NCI-H748 treated with DMSO at 0.1 percent for 48 hours (cell line): Measurements from ENCODE around the gene SLC22A2.
"Not testable (repeated sequence)": the region's sequence is repeated elsewhere in the genome, so short reads cannot be mapped to it uniquely, and the experiment has no call there.

ENCODE experiments used
- DNase-seq: peaks from one replicate; lab custom pipeline; 2025; lab: John Stamatoyannopoulos, UW

SLC22A2 gene

DNA sequence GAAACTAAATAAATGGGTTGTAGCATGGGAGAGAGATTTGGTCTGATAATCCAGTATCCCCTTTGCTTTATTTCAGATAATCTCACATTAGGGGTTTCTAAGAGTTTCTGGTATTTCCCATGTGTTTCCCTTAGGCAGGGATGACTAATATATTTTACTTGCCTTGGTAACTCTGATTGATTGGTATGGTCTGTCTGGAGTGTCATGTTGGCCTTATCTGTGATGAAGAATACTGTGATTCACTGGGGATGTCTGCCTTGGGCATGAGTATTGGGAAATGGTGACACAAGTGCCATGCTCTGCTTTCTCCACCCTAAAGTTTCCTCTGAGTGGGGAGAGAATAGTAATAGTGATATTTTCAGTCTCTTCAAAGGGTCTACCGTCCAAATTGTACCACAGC is 10.1 kb downstream of the SLC22A2 start:
- no peak for DNase-seq

DNA sequence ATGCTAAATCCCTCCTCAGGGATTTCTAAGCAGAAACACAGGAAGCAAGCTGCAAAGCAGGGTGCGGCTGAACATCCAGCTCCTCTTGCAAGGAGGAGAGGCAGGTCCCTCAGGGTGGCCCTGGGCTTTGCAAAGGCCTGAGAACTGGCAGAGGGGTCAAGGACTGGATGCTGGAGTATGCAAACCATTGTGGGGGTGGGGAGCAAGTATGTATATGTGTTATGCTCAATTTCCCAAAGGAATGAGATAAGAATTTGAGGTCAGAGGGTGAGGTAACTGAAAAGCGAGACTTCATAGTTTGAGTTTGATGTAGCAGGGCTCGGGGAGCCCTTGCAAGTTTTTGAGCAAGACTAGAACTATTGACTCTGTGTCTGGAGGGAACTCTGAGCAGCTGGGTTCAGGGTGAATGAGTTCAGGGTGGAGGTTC is 11.2 kb downstream of the SLC22A2 start:
- no peak for DNase-seq

GRCh38 chr6:160240691-160241084 is 17.9 kb downstream of the SLC22A2 start:
- DNase-seq, result no peak

DNA sequence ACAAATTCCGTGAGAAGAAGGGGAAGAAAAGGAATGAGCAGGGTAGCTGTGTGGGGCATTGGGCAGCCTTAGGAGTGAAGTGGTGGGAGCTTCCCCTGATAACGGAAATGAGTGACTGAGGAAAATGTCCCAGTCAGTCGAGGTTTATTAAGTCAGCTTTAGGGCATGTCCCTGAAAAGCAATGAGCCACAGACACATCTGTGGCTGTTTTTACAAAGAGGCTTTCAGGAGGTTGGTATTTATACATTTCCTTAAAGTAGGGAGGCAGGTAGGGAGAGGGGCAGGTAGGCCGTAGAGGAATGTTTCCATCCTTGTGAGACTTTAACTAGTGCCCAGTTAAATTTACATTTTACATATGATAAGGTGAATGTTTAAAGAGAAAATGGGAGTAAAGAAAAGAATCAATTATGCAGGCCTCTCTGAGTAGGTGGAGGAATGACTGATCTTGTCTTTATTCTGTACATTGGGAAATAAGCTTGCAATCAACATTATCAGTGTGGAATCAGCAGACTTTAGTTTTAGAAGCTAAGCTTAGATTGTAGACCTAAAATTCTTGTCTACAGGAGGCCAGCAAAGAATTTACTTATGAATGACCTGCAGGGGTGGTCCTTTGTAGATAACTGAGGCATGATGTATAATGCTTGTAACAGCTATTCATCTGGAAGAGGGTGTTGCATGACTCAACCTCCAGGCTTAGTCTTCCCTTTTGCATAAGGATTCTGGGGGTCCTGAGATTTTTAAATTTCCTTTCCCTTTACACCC is 18.5 kb downstream of the SLC22A2 start:
- DNase-seq, result no peak

GRCh38 chr6:160238761-160239751 is 19.6 kb downstream of the SLC22A2 start:
- no peak for DNase-seq

- DNase-seq, result no peak
Observed at GRCh38 chr6:160238278-160238711, 20.3 kb downstream of the SLC22A2 start.

GRCh38 chr6:160237597-160238275 is 20.9 kb downstream of the SLC22A2 start:
- DNase-seq, result not testable (repeated sequence)

DNA sequence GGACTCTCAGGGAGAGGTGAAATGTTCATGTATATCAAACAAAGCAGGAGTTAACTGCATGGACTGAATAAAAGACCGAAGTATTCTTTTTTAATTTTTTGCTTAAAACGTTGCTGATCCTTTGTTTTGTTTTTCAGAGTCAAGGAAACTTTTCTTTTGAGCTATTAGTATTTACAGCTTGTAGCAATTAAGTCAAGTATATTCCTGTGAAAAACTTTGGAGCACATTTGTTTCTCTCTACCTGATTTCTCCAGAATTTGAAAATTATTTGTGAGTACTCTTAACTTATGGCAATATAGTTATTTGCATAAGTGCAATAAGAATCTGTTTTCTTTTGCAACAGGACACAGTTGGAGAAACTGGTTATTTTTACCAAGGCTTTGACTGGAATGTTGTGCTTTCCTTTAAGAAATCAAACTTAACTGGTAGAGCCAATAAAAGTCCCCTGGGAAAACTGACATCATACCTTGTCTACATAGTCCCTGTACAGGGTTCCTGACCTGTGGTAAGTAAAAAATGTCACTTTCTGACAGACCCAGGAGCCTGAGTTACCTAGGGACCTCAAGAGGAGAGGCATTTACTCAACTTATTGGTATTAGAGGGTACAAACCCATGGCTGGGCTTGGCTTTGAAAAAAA is 22.3 kb downstream of the SLC22A2 start:
- not testable (repeated sequence) for DNase-seq

DNA sequence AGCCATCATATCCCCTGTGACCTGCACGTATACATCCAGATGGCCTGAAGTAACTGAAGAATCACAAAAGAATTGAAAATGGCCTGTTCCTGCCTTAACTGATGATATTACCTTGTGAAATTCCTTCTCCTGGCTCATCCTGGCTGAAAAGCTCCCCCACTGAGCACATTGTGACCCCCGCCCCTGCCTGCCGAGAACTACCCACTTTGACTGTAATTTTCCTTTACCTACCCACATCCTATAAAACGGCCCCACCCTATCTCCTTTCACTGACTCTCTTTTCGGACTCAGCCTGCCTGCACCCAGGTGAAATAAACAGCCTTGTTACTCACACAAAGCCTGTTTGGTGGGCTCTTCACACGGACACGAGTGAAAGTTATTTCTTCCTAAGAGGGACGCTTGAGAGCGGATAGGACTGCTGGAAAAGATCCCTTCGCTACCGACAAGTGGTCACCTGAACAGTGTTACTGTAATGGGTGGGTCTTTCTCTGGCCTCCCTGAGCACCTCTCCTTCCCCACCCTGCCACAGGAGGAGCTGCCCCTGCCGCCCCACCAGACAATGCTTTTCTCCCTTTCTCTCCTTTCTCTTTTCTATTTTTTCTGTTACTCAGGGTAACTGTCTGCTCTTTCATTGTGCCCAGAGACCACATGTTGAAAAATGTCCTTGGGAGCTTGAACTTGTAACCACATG is 24.5 kb downstream of the SLC22A2 start:
- not testable (repeated sequence) for DNase-seq

DNA sequence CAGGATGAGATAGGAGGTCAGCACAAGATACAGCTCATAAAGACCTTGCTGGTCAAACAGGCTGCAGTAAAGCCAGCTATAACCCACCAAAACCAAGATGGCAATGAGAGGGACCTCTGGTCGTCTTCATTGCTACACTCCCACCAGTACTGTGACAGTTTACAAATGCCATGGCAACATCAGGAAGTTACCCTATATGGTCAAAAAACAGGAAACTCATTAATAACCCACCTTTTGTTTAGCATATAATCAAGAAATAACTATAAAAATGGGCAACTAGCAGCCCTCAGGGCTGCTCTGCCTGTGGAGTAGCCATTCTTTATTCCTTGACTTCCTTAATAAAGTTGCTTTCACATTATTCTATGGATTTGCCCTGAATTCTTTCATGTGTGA is 30.9 kb downstream of the SLC22A2 start:
- no peak for DNase-seq

DNA sequence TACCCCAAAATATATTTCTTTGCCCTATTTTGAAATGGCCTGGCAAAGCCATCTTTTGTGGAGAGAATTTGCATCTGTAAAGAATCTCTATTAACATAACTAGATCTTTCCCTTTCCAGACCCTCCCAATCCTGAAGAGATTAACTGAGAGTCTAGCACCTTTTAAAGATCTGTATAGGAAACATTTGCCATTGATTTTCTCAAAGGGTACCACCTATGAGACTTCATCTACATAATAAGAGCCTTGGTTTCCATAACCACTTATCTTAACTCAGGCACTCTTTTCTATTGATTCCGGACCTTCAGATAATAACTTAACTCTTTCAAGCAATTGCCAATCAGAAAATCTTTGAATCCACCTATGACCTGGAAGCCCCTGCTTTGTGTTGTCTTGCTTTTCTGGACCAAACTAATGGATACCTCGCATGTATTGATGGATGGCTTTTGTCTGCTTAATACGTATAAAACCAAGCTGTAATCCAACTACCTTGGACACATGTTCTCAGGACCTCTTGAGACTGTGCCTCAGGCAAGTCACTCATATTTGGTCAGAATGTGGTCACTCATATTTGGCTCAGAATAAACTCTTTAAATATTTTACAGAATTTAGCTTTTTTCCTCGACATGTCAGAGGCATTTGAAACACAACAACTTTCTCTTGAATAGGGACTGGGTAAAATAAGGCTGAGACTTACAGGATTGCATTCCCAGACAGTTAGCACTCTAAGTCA is 31.4 kb downstream of the SLC22A2 start:
- DNase-seq, result no peak

DNA sequence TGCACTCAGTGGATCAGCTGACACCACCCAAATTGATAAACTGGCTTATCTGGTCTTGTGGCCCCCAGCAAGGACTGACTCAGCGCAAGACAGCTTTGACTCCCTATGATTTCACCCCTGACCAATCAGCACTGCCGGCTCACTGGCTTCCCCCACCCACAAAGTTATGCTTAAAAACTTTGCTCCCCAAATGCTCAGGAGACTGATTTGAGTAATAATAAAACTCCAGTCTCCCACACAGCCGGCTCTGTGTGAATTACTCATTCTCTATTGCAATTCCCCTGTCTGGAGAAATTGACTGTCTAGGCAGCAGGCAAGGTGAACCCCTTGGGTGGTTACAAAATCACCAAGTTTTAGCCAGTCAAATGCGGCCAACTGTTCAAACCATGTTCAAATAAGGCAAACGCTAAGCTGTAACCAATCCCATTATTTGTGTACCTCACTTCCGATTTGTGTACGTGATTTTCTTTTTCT is 32.5 kb downstream of the SLC22A2 start:
- DNase-seq, result no peak

- DNase-seq, result no peak
Observed at GRCh38 chr6:160224639-160225237, 33.9 kb downstream of the SLC22A2 start.

GRCh38 chr6:160222491-160222890 is 36.1 kb downstream of the SLC22A2 start:
- no peak for DNase-seq

- DNase-seq, result no peak
Observed at GRCh38 chr6:160221918-160222317, 36.7 kb downstream of the SLC22A2 start.

DNA sequence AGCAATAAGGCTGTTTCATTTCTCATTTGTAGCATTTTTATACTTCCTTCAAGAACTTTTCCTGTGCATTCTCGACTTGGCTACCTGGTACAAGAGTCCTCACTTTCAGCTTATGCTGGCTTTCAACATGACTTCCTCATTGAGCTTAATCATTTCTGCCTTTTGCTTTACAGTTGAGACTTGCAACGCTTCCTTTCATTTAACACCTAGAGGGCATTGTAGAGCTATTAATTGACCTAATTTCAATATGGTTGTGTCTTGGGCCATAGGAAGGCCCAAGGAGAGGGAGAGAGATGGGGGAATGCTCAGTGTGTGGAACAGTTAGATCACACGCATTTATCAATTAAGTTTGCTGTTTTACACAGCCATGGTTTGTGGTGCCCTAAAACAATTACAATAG is 37.2 kb downstream of the SLC22A2 start:
- DNase-seq, result no peak

DNA sequence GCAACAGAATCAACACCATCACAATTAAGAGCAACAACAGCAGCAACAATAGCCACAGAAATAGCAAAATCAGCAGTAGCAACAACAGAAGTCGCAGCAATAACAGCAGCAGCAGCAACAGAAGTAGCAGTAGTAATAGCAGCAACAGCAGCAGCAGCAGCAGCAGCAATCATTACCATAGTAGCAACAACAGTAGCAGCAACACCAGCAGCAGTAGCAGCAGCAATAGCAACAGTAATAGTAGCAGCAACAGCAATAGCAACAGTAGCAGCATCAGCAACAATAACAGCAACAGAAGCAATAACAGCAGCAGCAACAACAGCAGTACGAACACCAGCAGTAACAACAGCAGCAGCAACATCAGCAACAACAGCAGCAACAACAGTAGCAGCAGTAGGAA is 39.8 kb downstream of the SLC22A2 start:
- no peak for DNase-seq

- DNase-seq, result no peak
Observed at GRCh38 chr6:160217863-160218262, 40.8 kb downstream of the SLC22A2 start.

DNA sequence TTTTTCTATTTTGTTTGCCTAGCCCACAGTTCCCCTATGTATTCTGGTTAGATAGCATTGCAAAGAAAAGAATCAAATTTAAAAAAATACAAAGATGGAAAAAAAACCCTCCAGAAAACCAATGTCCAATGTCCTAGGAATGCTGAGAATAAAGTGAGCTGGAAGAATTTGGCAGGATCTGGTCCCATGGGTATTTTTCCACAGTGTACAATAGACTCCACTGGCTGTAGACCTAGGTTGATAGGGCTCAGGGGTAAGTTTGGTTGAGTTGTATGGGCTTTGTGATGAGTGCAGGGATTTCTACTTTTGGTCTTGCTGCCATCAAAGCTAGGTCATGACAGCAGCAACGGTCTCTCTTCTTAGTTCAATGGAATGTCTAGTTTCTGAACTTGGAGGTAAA is 41.5 kb downstream of the SLC22A2 start:
- DNase-seq, result no peak

- DNase-seq, result no peak
Observed at GRCh38 chr6:160215232-160215631, 43.4 kb downstream of the SLC22A2 start.
